Epidermal melanocyte (primary cell): ENCODE measurements around the gene TSACC.

Experiments
- DNase-seq: peaks from one replicate; pipeline ENCODE4 v3.0.0; 2011; ENCODE audit warnings: low spot score; ENCODE audit not compliant: insufficient read length

TSACC gene

DNA sequence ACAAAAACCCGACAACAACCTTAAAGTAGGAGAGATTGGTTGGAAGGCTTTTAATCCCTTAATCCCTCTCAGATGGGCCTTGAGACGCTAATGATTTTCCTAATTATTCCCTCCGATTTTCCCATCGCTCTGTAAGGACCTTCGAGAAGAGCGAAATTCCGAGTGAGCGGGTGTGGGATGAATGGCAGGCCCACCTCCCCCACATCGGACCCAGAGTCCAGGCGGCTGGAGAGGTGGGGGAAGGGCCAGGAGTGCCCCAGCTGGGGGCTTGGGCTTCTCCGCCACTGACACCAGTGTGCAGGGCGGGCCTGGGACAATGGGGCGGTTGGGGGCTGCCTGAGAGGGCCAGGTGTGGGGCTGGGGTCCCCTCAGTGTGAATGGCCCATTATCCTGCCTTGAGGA, 54.1 kb downstream of the TSACC start:
- no peak for DNase-seq

GRCh38 chr1:156393095-156393494, 54.8 kb downstream of the TSACC start:
- no peak for DNase-seq

GRCh38 chr1:156394082-156394481, 55.8 kb downstream of the TSACC start:
- no peak for DNase-seq

DNA sequence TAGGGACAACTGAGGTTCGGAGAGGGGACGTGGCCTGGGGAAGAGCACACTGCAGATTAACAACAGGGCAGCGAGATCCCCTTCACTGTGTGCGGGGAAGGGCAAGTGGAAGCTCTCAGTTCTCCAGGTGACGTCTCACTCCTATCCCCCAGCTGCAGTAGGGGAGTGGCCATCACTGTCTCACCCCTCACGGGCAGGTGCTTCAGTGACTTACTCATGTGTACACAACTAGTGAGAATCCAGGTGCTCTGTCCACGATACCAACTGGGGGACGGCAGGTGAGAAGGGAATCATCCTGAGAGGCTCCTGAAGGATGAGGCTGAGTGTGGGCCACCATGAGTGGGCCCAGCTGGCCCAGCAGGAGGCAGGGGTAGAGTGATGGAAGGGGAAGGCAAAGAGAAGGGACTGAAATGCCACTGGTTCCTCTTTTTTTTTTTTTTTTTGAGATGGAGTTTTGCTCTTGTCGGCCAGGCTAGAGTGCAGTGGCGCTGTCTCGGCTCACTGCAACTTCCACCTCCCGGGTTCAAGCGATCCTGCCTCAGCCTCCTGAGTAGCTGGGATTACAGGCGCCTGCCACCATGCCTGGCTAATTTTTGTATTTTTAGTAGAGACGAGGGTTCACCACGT, 56.6 kb downstream of the TSACC start:
- DNase-seq = no peak
